ENCODE measurements around the gene RASGRF1.

GRCh38 chr15:79058260-79058850 lies 32.2 kb downstream of the RASGRF1 start:
- TF ChIP-seq POLR2AphosphoS5 (IDR thresholded peaks at IDR 0.05; ENCODE audit: low read depth, low read length) (no peak), POLR2A (IDR thresholded peaks at IDR 0.05; ENCODE audit: low read depth, low read length) (no peak)

All from GM12892 (cell line).